Stimulated activated CD8-positive, alpha-beta memory T cell treated with anti-CD3 and anti-CD28 coated beads, Interleukin-2, amount 100 ng/mL, for 1 hour (primary cell): ENCODE measurements around the gene DVL2.
A peak's percentile ranks its signal among the peaks of the same experiment; 100 is the strongest.
"Not testable (repeated sequence)": the region's sequence is repeated elsewhere in the genome, so short reads cannot be mapped to it uniquely, and the experiment has no call there.

ENCODE experiments used
- DNase-seq, 2 donors: peaks; one replicate each; pipeline ENCODE4 v3.0.0-alpha.2; 2020; ENCODE audit warnings: low read depth in 2 of 2

The DVL2 gene

DNA sequence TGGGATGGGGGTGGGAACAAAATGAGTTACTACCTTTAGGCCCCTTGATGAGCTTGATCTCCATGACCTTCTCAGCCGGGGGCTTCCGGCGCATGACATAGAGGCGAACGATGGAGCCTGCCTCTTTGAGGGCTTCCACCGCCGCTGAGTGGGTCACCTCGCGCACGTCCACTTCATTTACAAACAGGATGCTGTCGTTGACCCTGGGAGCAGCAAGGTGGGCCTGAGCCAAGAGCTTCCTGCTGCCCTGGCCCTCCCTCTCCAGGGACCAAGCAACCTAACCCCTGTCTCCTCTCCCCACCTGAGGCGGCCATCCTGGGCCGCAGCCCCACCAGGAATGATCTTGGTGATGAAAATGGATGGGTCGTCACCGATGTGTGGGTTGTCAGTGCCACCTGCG is 30.9 kb downstream of the DVL2 start:
- no peak for DNase-seq

DNA sequence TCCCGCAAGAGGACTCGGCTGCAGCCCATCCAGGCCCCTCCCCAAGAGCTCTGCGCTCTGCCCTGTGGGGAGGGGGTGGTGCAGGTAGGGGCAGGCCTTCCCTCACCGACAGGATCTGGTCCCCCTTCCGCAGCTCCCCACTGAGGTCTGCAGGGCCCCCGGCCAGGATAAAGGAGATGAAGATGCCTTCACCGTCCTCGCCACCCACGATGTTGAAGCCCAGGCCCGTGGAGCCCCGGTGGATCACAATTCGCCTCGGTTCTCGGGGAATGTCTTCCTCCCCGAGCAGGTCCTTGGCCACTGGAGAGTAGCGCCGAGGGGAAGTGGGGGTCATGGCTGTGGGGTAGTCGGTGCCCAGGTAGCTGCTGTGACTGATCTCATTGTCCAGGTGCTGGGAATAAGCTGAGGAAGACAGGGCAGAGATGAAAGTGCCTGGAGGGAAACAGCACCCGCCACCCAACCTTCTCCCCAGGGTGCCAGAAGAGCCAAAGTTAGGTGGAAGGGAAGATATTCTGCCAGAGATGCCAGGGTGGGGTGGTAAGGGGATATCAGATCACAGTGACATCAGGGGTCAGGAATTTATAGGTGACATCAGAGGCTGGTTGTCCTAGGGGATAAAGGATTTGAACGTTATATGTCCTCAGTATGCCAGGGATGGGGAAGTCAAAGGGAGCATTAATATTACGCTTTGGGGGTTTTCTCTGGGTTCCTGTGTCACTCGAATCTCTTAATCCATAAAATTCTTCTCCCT is 37.5 kb downstream of the DVL2 start:
- no peak for DNase-seq

DNA sequence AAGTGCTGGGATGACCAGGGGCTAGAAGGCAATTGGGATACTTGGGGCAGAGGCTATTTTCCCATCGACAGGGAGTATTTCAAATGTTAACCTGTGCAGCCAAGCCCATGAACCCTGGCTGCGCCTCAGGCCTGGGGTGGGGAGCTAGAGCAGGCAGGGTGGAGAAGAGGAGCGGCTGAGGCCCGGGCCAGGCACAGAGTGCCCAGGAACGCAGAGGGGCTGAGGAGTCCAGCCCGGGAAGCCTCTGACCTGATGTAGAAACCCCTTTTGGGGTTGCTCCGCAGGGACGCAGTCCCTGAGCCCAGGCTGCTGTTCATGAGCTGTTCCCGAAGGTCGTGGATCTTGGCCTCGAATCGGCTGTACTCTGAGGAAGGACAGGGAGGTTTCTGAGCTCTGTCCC is 38.3 kb downstream of the DVL2 start:
- no peak for DNase-seq

DNA sequence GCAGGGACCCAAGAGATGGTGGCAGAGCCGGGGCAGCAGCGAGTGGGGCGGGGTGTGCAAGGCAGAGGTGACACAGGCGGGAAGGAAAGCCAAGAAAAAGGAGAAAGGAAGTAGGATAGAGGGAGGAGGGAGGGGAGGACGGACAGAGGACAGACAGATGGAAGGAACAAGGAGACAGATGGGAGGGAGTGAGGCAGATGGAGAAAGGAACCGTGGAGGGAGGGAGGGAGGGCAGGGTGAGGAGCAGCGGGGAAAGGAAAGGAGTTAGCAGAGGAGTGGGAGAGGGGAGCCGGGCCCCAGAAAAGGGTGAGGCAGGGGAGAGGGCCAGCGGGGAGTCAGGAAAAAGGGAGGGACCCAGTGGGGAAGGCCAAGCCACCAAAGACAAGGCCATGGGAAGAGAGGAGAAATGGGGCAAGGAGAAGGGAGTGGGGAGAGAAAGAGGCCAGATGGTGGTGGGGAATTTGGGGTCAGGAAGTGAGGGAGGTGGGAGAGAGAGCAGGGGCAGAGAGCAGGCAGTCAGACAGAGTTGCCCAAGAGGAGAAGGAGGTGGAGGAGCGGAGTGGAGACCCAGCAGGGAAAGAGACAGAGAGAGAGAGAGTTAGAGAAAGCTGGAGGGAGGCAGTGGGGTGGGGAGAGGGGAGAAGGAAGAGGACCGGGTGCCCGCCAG is 41.9 kb downstream of the DVL2 start:
- no peak for DNase-seq

DNA sequence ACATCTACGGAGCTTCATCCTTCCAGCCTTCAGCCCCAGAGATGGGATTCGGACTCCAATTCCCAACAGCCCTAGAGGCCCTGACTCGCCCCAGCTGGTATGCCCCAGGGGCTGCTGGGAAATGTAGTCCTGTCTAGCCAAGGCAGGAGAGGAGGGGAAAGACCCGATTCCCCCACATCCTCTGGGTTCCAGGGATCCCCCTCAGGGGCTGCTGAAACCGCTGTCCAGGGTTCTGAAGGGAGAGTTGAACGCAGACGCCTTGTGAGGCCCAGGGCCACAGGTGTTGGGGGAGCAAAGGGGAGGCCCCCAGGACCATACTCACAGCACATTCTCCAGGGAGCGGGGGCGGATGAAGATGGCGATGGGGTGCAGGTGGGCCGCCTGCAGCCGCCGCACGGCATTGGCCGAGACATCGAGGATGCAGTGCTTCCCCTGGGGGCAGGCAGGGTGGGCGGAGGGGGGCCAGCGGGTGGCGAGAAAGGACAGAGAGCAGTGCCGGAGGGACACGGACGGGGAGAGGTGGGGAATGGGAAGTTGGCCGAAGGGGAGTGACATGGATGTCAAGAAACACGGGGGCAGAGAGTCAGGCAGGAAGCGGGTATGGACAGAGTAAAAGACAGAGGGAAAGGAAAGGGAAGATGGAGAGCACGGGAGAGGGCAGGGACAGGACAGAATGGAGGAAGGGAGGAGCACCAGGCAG is 42.6 kb downstream of the DVL2 start:
- DNase-seq, result no peak

DNA sequence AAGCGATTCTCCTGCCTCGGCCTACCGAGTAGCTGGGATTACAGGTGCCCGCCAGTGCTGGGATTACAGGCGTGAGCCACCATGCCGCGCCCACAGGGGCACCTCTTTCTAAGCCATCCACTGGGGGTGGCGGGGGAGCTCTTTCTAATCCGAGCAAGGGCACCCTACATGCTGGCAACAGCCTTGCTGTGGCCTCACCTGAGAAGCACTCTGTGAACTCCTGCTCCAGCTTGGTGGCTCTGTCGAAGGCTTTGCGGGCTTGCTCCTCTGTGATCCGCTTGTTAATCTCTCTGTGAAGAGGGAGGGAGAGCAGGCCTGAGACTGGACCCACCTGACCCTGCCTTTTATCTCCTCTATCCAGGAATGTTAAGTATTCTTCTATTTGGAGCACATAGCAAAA is 43.2 kb downstream of the DVL2 start:
- no peak for DNase-seq

DNA sequence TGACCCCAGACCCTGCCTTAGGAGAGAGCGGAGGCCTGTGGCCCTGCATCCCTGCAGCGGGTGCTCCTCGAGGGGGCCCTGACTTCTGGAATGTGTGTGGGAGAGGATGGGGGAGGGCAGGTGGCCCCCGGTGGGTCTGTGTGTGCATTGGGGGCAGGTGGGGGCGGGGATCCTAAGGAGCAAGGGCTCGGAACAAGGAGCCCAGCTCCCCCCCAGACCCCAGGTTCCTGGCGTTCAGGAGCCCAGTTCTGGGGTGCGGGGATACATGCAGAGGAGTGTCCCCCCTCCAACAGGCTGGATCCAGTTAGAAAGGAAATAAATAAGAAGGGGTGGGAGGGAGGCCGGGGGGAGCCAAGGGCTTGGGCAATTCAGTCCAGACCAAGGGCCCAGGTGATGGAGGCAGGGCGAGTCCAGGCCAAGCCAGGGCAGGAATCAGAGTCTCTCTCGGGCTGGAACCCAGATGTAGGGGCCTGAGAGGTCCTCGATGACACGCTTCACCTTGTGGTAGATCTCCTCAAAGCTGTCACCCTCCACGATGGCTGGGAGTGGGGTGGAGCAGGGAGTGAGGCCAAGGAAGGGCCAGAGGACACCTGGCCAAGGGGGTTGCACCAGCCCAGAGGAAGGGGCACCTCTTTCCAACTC is 43.9 kb downstream of the DVL2 start:
- DNase-seq, result no peak

DNA sequence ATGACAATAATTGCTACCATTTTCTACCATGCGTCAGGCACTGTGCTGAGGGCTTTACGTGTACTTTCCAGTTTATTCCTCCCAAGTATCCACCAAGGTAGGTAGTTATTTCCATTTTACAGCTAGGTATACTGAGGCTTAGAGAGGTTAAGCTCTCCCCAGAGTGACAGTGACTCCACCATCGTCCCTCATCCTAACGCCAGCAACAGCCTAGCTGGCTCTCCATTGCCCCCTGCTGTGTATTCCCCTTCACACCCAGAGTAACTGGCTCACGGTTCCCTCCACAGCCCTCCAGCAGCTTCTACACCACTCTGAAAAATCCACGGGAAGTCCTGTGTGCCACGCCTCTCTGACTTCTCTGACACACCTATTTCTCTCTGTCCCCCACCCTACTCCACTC is 48.1 kb downstream of the DVL2 start:
- no peak for DNase-seq

DNA sequence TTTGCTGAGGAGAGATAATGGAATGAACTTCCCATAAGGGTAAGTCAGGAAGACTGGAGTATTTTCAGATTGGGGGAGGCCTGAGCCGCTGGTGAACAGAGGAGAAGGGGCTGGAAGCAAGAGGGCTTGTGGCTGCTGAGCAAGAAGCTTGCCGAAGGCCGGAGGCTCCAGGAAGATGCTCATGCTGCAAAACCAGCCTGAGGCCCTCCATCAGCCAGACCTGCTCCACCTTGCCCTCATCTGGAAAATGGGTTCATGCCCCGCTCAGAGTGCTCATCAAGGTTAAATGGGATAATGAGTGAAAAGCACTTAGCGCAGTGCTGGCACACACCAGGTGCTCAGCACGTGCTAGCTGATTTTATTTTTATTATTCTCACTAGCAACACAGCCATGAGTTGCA is 49.7 kb downstream of the DVL2 start:
- no peak for DNase-seq

DNA sequence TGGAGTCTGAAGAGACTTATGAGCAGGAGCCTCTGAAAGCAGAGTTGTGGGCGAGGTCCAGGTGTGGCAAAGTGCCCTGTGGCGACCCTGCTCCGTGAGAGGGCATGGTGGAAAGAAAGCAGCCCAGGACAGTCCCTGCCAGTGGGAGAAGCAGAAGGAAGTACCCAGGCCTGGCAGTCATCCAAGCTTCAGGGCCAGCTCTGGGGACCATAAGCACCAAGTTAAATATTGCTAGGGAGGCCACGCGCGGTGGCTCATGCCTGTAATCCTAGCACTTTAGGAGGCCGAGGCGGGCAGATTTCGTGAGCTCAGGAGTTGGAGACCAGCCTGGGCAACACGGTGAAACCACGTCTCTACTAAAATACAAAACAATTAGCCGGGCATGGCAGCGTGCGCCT is 50.2 kb downstream of the DVL2 start:
- no peak for DNase-seq

DNA sequence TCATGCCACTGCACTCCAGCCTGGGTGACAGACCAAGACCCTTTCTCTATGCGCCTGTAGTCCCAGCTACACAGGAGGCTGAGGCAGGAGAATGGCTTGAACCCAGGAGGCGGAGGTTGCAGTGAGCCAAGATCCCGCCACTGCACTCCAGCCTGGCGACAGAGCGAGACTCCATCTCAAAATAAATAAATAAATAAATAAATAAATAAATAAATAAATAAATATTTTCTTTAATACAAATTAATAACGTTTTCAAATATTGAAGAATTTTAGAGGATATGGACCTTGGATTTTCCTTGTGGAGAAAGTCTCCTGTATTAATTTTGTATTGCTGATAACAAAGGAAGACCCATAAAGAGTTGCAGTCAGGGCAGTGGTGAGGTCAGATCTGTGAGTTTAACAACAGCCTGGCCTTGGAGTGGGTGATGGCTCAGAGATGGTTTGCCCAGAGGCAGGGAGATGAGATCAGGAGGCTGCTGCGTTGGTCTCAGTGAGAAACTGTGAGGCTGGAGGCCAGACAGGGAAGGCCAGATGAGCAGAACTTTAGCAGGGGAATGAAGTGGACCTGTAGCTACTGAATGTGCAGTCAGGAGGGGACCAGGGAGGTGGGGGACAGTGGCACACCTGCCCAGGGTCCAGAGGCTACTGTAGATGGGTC is 50.8 kb downstream of the DVL2 start:
- no peak for DNase-seq

DNA sequence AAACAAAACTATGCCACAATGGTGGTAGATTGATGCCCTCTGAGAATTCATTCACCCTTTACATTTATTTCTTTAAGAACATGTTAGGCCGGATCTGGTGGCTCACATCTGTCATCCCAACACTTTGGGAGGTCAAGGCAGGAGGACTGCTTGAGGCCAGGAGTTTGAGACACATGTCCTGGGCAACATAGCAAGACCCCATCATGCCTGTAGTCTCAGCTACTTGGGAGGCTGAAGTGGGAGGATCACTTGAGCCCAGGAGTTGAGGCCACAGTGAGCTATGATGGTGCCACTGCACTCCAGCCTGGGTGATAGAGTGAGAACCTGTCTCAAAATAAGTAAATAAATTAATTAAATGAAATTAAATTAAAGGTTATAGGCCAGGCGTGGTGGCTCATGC is 52.2 kb downstream of the DVL2 start:
- DNase-seq, result not testable (repeated sequence)

DNA sequence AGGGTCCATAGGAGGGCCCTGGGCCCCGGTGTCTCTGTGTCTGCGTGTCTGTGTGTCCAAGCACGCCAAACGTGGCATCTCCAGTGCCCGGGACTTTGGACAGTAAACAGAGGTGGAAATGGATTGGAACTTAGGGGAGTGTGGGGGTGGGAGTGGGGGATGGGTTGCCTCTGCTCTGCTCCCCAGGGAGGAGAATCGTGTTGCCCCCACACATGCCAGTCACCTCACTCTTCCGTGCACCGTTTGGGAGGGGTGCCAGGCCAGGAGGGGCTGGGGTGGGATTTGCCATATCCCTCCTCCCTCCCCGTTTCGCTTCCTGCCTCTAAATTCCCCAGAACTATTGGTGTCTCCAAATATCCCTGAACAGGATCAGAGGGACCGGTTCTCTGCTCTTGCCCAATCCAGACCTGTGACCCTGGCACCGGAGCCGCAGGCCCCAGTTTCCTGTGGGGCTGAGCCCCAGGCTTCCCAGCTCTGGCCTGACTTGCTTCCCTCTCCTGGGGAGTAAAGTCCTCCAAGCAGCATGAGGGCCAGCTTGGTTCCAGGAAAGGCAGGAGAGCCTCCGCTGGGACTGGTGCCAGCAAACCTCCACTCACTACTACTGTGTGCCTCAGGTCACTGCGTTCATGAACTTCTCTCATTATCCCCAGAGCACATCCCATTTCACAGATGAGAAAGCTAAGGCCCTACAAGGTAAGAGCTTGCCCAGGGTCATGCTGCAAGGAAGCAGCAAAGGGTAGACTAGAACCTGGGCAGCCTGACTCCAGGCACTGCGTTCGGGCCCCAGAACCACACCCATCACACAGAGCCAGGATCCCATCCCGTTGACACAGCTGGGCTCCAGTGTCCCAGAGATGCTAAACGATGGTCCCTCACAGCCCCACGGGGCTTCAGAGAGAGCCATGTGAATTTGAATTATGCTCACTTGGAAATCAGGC is 54.7 kb downstream of the DVL2 start, which contains the start of gene ASGR1:
Gene ASGR1, minus strand, starts transcription at position 54 of the 938 bp plus-strand sequence. CDS start 807 bp downstream, outside the sequence.
- DNase-seq, result no peak

DNA sequence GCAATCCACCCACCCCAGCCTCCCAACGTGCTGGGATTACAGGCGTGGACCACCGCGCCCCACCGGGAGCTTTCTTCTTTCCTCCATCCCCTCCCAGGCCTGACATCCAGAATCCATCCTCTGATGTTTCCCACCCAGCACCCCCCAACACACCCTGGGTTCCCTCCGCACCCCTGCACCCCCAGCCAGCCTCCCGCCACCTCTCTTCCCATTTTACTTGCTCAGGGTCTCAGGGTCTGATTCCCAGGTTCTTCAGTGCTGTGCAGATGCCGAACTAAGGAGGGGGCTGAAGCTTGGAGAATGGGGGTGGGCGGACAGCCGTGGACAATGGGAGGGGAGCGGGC is 55.4 kb downstream of the DVL2 start:
- no peak for DNase-seq

DNA sequence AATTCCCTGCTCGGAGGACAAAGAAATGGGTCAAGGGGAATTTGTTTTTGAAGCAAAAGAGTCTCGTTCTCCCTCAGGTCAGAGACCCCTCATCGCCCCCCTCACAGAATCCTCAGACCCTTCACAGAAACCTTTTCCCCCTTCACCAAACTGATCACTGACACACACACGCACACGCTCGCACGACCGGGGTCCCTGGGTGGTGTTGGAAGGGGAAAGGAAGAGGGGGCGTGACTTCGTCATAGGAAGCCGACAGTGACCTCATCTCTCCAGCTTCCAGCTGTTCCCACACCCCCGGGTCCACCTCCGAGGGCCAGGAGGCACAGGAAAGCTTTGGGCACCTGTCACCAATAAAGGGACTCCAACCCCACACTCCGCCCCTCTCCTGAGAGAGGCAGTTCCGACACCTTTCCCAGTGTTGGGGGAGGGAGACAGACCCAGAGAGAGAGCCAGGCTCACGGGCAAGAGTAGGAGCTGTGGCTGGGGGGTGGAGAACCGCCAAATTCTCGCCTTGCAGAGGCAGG is 56.3 kb downstream of the DVL2 start:
- DNase-seq, result no peak

DNA sequence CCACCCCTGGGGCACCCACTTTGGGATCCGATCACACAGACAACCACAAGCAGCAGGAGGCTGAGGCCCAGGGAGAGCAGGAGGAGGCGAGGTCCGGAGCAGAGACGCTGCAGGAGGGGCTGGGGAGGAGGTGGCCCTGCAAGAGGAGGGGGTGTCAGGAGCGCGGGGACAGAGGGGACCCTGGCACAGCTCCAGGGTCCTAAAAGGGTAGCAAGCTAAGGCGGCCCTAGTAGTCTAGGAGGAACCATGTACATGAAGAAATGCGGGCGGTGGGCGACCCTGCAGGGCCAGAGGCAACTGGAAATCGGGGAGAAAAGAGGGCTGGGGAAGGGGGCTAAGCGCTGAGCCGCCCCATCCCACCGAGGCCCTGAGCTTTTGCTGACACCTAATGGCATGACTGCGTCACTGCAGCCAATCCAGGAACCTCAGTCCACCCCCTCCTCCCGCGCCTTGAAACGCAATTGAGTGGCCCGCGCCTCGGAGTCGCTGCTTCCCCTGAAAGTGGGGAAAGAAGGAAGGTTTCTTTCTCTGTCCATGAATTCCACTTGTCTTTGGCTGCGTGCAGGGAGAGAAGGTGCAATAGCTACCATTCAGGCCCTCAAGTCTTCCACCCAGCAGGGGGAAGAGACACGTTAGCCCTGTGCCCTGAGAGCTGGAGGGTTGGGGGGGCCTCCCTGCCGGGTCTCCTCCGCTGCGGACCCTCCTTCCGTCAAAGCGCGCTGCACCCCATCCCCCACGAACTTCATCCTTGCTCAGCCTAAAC is 56.9 kb downstream of the DVL2 start:
- peak; percentile 17 to 43 for DNase-seq

DNA sequence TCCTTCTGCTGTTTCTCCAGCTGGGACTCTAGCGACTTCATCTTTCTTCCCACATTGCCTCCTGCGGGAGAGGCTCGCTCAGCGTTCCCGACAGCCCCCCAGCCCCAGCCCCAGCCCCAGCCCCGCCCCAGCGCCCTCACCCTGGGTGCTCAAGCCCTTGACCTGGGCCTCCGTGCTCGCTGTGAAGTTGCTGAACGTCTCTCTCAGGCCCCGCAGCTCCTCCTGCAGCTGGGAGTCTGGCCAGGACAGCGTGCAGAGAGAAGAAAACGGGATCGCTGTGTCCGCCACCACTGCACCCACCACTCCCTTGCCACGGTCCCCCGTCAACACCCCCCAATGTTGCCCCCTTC is 57.5 kb downstream of the DVL2 start:
- no peak for DNase-seq

DNA sequence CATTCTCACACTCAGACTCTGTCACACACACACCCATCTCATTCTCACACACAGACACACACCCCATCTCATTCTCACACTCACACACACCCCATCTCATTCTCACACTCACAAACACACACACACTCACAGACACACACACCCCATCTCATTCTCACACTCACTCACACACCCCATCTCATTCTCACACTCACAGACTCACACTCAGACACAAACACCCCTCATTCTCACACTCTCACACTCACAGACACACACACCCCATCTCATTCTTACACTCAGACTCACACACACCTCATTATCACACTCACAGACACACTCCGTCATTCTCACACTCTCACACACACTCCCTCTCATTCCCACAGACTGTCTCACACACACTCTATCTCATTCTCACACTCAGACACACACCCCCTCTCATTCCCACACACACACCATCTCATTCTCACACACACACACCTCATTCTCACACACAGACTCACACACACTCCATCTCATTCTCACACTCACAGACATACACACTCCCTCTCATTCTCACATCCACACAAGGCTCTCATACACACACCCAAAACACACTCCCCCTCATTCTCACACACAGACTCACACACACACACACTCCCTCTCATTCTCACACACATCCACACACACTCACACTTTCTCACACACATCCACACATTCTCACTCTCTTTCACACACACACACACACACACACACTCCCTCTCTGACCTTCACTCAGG is 58.0 kb downstream of the DVL2 start:
- DNase-seq, result no peak
